Endothelial cell of umbilical vein (primary cell): ENCODE measurements around the gene UBE2L3. TPM values are rescaled to one million over a fixed set of nuclear protein-coding genes. Genes with fewer than 3 reads are reported as not detected.

Source experiments
- BruUV-seq: library from RNA; stranded (reverse); fragments of 400-500 nt; replicated peaks from 2 replicates; lab custom pipeline; 2021; lab: Mats Ljungman, UMichigan
- CTCF ChIA-PET: fragments of 300-600, 350-600 bp; sonication (Branson Sonifier 250); formaldehyde crosslinking; loops from one replicate; lab custom pipeline; 2021; ENCODE audit warnings: antibody characterized with exemption, inconsistent platforms; lab: Charles Lee
- POLR2A ChIA-PET: fragments of 300-600, 350-600 bp; sonication (Branson Sonifier 250); formaldehyde crosslinking; loops from one replicate; lab custom pipeline; 2021; ENCODE audit warnings: antibody characterized with exemption, inconsistent platforms; lab: Charles Lee
- DNase-seq: peaks from one replicate; pipeline ENCODE4 v3.0.0-alpha.2; 2011; ENCODE audit warnings: low read depth, low spot score
- FAIRE-seq: peaks from 2 replicates; lab custom pipeline; 2011; peaks lifted over from hg19 to GRCh38; lab: Jason Lieb, UNC
- H2AFZ ChIP-seq: 2 replicates; pipeline ENCODE4 v1.6.0; 2012; ENCODE audit warnings: low read depth, low read length, control low read depth, inconsistent platforms
- H3K27ac ChIP-seq: 2 replicates; pipeline ENCODE4 v1.5.1; 2011; ENCODE audit warnings: low read depth, mild to moderate bottlenecking, control low read depth, low read length, moderate library complexity; ENCODE audit not compliant: insufficient read depth
- H3K27me3 ChIP-seq, 2 experiments: 2 replicates each; pipeline versions ENCODE4 v1.6.0 to v1.6.1; 2011; ENCODE audit warnings: low read length in 2 of 2, mixed read lengths in 1 of 2; ENCODE audit not compliant: control insufficient read depth in 2 of 2, insufficient read depth in 2 of 2
- H3K36me3 ChIP-seq, 2 experiments: 2 replicates in 1 of 2; 3 replicates in 1 of 2; pipeline ENCODE4 v1.5.1; 2011; ENCODE audit warnings: low read length in 2 of 2, mild to moderate bottlenecking in 1 of 2, moderate library complexity in 1 of 2; ENCODE audit not compliant: control insufficient read depth in 2 of 2, insufficient read depth in 2 of 2; ENCODE audit errors: extremely low read depth in 1 of 2
- H3K4me1 ChIP-seq: 3 replicates; pipeline ENCODE4 v1.5.1; 2011; ENCODE audit warnings: mild to moderate bottlenecking, low read length; ENCODE audit not compliant: control insufficient read depth, insufficient read depth; ENCODE audit errors: extremely low read depth
- H3K4me2 ChIP-seq: 2 replicates; pipeline ENCODE4 v1.6.1; 2011; ENCODE audit warnings: low read length, control low read depth, mixed read lengths; ENCODE audit not compliant: insufficient read depth
- H3K4me3 ChIP-seq, 3 experiments: fragments of 200-600 bp in 1 of 3; sonication (generic), shearing (Covaris generic) in 1 of 3; replicated peaks in 1 of 3; 2 replicates each; pipeline ENCODE4 v1.5.1; 2011 to 2016; ENCODE audit warnings: control low read depth in 3 of 3, low read length in 3 of 3, mild to moderate bottlenecking in 2 of 3, inconsistent platforms in 1 of 3, low read depth in 1 of 3, moderate library complexity in 1 of 3; ENCODE audit not compliant: insufficient read depth in 1 of 3
- H3K79me2 ChIP-seq: 2 replicates; pipeline ENCODE4 v1.6.0; 2012; ENCODE audit warnings: low read length, inconsistent platforms; ENCODE audit not compliant: control insufficient read depth, insufficient read depth
- H3K9ac ChIP-seq: replicated peaks from 2 replicates; pipeline ENCODE3; 2011; ENCODE audit warnings: low read length, control low read depth; ENCODE audit not compliant: insufficient read depth; ENCODE audit errors: extremely low read depth
- H3K9me1 ChIP-seq: replicated peaks from 3 replicates; pipeline ENCODE4 v1.6.0; 2011; ENCODE audit warnings: mild to moderate bottlenecking, low read length; ENCODE audit not compliant: control insufficient read depth, insufficient read depth; ENCODE audit errors: extremely low read depth
- H3K9me3 ChIP-seq: replicated peaks from 2 replicates; pipeline ENCODE4 v1.5.1; 2012; ENCODE audit warnings: low read length, inconsistent platforms; ENCODE audit not compliant: control insufficient read depth, insufficient read depth
- H4K20me1 ChIP-seq: replicated peaks from 2 replicates; pipeline ENCODE3; 2011; ENCODE audit warnings: mild to moderate bottlenecking, low read length; ENCODE audit not compliant: control insufficient read depth, insufficient read depth; ENCODE audit errors: extremely low read depth
- EZH2 ChIP-seq: IDR thresholded peaks from 2 replicates; pipeline ENCODE4 v1.6.1; 2012; ENCODE audit warnings: borderline replicate concordance, low read depth, mild to moderate bottlenecking, moderate library complexity, low read length, inconsistent platforms; ENCODE audit not compliant: severe bottlenecking
- FOS ChIP-seq: IDR thresholded peaks from 2 replicates; pipeline ENCODE4 v1.6.1; 2011; ENCODE audit warnings: mild to moderate bottlenecking, low read length, moderate library complexity, borderline replicate concordance; ENCODE audit not compliant: insufficient read depth
- GATA2 ChIP-seq: IDR thresholded peaks from 2 replicates; pipeline ENCODE4 v1.7.0; 2011; ENCODE audit warnings: low read depth, mild to moderate bottlenecking, moderate library complexity, mixed read lengths, low read length; ENCODE audit not compliant: insufficient read length, insufficient read depth
- JUN ChIP-seq: IDR thresholded peaks from 2 replicates; pipeline ENCODE4 v1.6.1; 2011; ENCODE audit warnings: borderline replicate concordance, low read depth; ENCODE audit not compliant: insufficient read length, insufficient read depth
- MYC ChIP-seq: IDR thresholded peaks from one replicate; pipeline ENCODE4 v1.6.1; 2011; ENCODE audit warnings: mild to moderate bottlenecking, low read depth, low read length
- POLR2A ChIP-seq: IDR thresholded peaks from 2 replicates; pipeline ENCODE4 v1.6.1; 2012; ENCODE audit warnings: low read depth, mild to moderate bottlenecking, control low read depth, low read length
- POLR2AphosphoS5 ChIP-seq: IDR thresholded peaks from 2 replicates; pipeline ENCODE4 v1.6.1; 2012; ENCODE audit warnings: low read depth, mild to moderate bottlenecking, control low read depth, low read length, moderate library complexity; ENCODE audit not compliant: insufficient read depth
- dilution Hi-C: fragments of 300-500 bp; cut with MboI; formaldehyde crosslinking; loops from one replicate; pipeline ENCODE4 v1.15.0; 2019; ENCODE audit warnings: low sequenced_read_pairs; ENCODE audit not compliant: extremely low pct_ligation_motif_present
- intact Hi-C: fragments of 100-400 bp; cut with micrococcal nuclease; formaldehyde crosslinking; loops from one replicate; pipeline ENCODE4 v1.10.0; 2022
- polyA plus RNA-seq, 4 experiments: library from polyadenylated mRNA; depleted of rRNA in 3 of 4; stranded (reverse) in 3 of 4; unstranded in 1 of 4; fragments of >200 nt; gene quantifications; 2 replicates each; pipeline versions ENCODE4 v1.2.1 to v1.2.3, GENCODE V29; 2011 to 2012; ENCODE audit warnings: missing spikeins in 1 of 4
- total RNA-seq: library from RNA; stranded (reverse); gene quantifications from 2 replicates; pipeline ENCODE4 v1.2.3, GENCODE V29; 2021
- TF ChIP-seq, protein P1 (sequence below), 2 donors: IDR thresholded peaks; 1 replicate in 1 of 2; 2 replicates in 1 of 2; pipeline ENCODE4 v1.5.1; 2011; ENCODE audit warnings: low read length in 2 of 2, mild to moderate bottlenecking in 2 of 2, moderate library complexity in 2 of 2, control low read depth in 1 of 2, inconsistent platforms in 1 of 2, low read depth in 1 of 2; ENCODE audit not compliant: insufficient read depth in 1 of 2; ENCODE audit errors: extremely low read depth in 1 of 2
- TF ChIP-seq, protein P2 (sequence below): IDR thresholded peaks from 2 replicates; pipeline ENCODE4 v1.6.1; 2011; ENCODE audit not compliant: insufficient read depth, insufficient read length

Gene UBE2L3
- total and polyA plus RNA-seq, 2 donors (not counting 3 experiments of a cell fraction or from before 2014, with no cell fraction given): 66.0 to 83.5 TPM

DNA sequence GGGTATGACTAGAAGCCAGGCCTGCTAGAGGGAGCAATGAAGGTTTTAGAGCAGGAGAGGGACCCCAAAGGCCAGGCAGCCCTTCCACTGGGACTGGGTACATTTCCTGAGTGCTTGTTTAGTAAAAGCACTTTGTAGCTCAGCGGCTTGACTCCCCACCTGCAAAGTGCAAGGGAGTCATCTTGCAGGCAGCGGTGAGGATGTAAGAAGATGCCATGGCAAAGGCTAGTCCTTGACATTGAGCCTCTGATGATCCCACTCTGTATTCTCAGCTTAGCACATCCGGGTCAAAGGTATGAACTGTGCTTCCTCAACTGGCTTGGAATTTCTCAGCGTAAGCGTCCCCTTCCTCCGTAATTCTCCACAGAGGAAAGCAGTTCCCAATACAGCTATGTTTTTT, 3.1 kb upstream of the UBE2L3 start:
- Histone ChIP-seq H2AFZ (no peak overlapping the region), H3K9me3 (no peaks in the 10 kb centered on the region), H3K4me2 (no peak overlapping the region), H4K20me1 (no peaks in the 10 kb centered on the region), H3K4me1 (peaks cover 7% of the 10 kb centered on the region), H3K36me3 (no peaks in the 10 kb centered on the region), H3K9ac (no peak overlapping the region), H3K79me2 (peaks cover 18% of the 10 kb centered on the region), H3K27ac (no peak overlapping the region), H3K27me3 (peaks cover 0 to 3% of the 10 kb centered on the region in 2 experiments), H3K4me3 (no peak overlapping the region), H3K9me1 (no peaks in the 10 kb centered on the region)
- DNase-seq (no peak), FAIRE-seq (no peak)
- BruUV-seq: no TSS peak
- dilution Hi-C loops (no loop called here), intact Hi-C loops (no loop called here)
- TF ChIP-seq, protein P1, sequence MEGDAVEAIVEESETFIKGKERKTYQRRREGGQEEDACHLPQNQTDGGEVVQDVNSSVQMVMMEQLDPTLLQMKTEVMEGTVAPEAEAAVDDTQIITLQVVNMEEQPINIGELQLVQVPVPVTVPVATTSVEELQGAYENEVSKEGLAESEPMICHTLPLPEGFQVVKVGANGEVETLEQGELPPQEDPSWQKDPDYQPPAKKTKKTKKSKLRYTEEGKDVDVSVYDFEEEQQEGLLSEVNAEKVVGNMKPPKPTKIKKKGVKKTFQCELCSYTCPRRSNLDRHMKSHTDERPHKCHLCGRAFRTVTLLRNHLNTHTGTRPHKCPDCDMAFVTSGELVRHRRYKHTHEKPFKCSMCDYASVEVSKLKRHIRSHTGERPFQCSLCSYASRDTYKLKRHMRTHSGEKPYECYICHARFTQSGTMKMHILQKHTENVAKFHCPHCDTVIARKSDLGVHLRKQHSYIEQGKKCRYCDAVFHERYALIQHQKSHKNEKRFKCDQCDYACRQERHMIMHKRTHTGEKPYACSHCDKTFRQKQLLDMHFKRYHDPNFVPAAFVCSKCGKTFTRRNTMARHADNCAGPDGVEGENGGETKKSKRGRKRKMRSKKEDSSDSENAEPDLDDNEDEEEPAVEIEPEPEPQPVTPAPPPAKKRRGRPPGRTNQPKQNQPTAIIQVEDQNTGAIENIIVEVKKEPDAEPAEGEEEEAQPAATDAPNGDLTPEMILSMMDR (IDR thresholded peaks at IDR 0.05; ENCODE audit: extremely low read depth in 1 of 2, insufficient read depth in 1 of 2, low read depth in 1 of 2, low read length in 2 of 2): no peak
- TF ChIP-seq POLR2AphosphoS5: no peak
- TF ChIP-seq, protein P2, sequence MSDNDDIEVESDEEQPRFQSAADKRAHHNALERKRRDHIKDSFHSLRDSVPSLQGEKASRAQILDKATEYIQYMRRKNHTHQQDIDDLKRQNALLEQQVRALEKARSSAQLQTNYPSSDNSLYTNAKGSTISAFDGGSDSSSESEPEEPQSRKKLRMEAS: no peak
- TF ChIP-seq EZH2: no peak
- no peak for TF ChIP-seq JUN
- no peak for TF ChIP-seq FOS
- TF ChIP-seq POLR2A: no peak
- no peak for TF ChIP-seq GATA2
- TF ChIP-seq MYC: no peak
- ChIA-PET POLR2A (no interaction called here), CTCF (interaction anchor here (1.3 kb wide), 1 partner anchor 9 kb away, joined by 3 read pairs; no protein-coding TSS in a partner anchor)
